Glutamatergic neuron (in vitro differentiated cells): ENCODE measurements around the gene SLC12A4. TPM values are rescaled to one million over a fixed set of nuclear protein-coding genes. Genes with fewer than 3 reads are reported as not detected.

ENCODE experiments used
- DNase-seq: peaks from one replicate; pipeline ENCODE4 v3.0.0; 2022
- H3K27ac Mint-ChIP-seq: one replicate; pipeline ENCODE4 v1.8.0; 2020; ENCODE audit warnings: mild to moderate bottlenecking, mixed read lengths, inconsistent platforms; ENCODE audit not compliant: unreplicated experiment
- H3K27me3 Mint-ChIP-seq: one replicate; pipeline ENCODE4 v1.8.0; 2020; ENCODE audit warnings: mild to moderate bottlenecking, moderate library complexity, mixed read lengths, inconsistent platforms; ENCODE audit not compliant: unreplicated experiment
- H3K36me3 Mint-ChIP-seq: one replicate; pipeline ENCODE4 v1.8.0; 2020; ENCODE audit warnings: mild to moderate bottlenecking, mixed read lengths, inconsistent platforms; ENCODE audit not compliant: unreplicated experiment
- H3K4me1 Mint-ChIP-seq: one replicate; pipeline ENCODE4 v1.8.0; 2020; ENCODE audit warnings: mild to moderate bottlenecking, low read depth, mixed read lengths, inconsistent platforms; ENCODE audit not compliant: unreplicated experiment
- H3K4me3 Mint-ChIP-seq: one replicate; pipeline ENCODE4 v1.8.0; 2020; ENCODE audit warnings: mild to moderate bottlenecking, mixed read lengths, inconsistent platforms; ENCODE audit not compliant: unreplicated experiment
- H3K9me3 Mint-ChIP-seq: one replicate; pipeline ENCODE4 v1.8.0; 2020; ENCODE audit warnings: mild to moderate bottlenecking, moderate library complexity, mixed read lengths, inconsistent platforms; ENCODE audit not compliant: unreplicated experiment
- total RNA-seq: library from RNA; stranded (reverse); fragmentation: NEBNext Ultra II Directional; extraction: Animal tissue kit (Norgen Biotek cat#: 25700); gene quantifications from one replicate; pipeline ENCODE4 v1.2.1, GENCODE V29; 2021; ENCODE audit not compliant: unreplicated experiment
- TF ChIP-seq, protein P1 (sequence below): fragments of 200-600 bp; sonication (generic); IDR thresholded peaks from one replicate; pipeline ENCODE4 v1.5.0; 2021; ENCODE audit not compliant: partially characterized antibody, unreplicated experiment

The SLC12A4 gene
- total RNA-seq, 1 donor from 2014 or later, result 19.9 TPM

DNA sequence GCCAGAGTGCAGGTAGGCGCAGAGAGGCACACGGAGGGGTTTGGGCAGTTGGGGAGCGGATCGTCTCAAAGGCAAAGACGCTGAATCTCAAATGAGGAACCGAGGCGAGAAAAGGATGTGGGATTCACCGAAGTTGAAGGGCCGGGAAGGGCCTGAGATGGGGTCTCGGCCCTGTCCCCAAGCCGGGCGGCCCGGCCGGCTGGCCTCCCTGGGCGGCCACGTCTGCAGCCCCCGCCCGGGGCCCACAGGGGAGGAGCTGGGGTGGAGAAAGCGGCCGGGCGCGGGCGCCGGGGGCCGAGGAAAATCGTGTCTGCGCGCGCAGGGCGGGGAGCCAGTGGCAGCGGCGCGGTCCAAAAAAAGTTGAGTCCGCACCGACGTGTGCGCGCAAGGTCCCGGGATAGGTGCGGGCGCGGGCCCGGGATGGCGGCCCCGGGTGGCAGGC is 458 bp downstream of the SLC12A4 start:
- H3K27me3 Mint-ChIP-seq, result peaks cover 14% of the 10 kb centered on the region
- TF ChIP-seq, protein P1, sequence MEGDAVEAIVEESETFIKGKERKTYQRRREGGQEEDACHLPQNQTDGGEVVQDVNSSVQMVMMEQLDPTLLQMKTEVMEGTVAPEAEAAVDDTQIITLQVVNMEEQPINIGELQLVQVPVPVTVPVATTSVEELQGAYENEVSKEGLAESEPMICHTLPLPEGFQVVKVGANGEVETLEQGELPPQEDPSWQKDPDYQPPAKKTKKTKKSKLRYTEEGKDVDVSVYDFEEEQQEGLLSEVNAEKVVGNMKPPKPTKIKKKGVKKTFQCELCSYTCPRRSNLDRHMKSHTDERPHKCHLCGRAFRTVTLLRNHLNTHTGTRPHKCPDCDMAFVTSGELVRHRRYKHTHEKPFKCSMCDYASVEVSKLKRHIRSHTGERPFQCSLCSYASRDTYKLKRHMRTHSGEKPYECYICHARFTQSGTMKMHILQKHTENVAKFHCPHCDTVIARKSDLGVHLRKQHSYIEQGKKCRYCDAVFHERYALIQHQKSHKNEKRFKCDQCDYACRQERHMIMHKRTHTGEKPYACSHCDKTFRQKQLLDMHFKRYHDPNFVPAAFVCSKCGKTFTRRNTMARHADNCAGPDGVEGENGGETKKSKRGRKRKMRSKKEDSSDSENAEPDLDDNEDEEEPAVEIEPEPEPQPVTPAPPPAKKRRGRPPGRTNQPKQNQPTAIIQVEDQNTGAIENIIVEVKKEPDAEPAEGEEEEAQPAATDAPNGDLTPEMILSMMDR, result no peak
- peaks cover 3% of the 10 kb centered on the region for H3K9me3 Mint-ChIP-seq
- no peak for DNase-seq
- peak overlapping the region; percentile 34 for H3K27ac Mint-ChIP-seq
- H3K36me3 Mint-ChIP-seq, result no peaks in the 10 kb centered on the region
- peak overlapping the region; percentile 94 for H3K4me3 Mint-ChIP-seq
- peaks cover 4% of the 10 kb centered on the region for H3K4me1 Mint-ChIP-seq

DNA sequence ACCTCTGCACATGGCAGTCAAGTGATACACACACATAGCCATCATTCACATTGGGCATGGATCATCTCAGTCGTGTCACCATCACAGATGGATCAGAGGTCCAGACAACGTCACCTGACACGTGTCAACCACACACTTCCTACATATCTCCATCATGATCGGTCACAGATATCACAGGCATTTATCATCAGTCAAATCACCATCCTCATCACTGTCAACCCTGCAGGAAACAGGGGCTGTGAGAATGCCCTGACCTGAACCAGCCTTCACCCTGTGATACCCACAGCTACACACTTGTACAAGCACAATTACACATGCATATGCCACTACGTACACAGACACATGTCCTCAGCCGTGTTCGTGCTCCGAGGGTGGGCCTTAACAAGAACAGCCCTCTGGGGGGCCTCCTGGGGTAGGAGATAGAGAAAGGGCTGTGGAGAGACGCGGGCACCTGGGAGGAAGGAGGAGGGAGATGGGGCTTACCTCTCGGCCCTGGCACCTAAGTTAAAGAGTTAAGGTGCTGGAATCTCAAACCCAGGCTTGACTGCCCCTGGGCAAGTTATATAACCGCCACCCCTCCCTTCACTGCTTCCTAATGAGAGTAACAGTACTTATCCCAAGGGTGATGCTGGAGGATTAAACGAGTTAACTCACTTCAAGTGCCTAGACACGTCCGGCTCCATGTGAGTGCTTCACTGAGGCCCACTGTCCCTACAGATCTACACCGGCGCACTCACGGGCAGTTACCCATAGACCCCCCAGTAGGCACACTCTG is 1.1 kb downstream of the SLC12A4 start:
- H3K27me3 Mint-ChIP-seq, result peaks cover 14% of the 10 kb centered on the region
- TF ChIP-seq, protein P1, result no peak
- peaks cover 4% of the 10 kb centered on the region for H3K4me1 Mint-ChIP-seq
- H3K9me3 Mint-ChIP-seq, result peaks cover 3% of the 10 kb centered on the region
- peak overlapping the region; percentile 34 for H3K27ac Mint-ChIP-seq
- DNase-seq, result no peak
- H3K4me3 Mint-ChIP-seq, result peak overlapping the region; percentile 94
- no peaks in the 10 kb centered on the region for H3K36me3 Mint-ChIP-seq

DNA sequence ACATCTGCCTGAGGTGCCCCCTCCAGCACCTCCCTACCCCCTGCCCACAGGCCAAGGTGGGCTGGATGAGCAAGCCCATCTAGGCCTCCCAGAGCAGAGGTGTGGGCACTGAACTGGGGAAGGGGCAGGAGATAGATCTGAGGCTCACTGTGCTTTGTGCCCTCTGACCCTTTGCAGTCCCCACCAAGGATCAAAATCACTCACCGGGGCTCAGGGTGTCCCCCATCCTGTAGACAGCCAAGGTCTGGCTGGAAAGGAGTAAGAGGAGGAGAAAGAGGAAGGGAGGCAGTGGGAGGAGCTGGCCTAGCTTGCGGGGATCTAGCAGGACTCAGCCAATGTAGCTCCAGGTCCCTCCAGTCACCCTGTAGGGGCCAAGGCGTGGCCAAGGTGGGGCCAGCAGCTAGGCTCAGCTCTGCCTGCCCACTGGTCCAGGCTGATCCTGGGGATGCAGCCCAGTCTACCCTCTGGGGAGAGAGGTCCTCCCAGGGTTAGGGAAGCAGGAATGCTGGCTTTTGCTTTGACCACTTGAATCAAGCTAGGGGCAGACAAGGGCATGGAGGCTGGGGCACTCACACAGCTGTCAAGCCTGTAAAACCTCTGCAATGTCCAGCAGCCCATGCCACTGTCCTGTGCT is 1.8 kb downstream of the SLC12A4 start:
- Mint-ChIP-seq H3K9me3 (peaks cover 3% of the 10 kb centered on the region), H3K27me3 (peaks cover 14% of the 10 kb centered on the region), H3K36me3 (no peaks in the 10 kb centered on the region), H3K4me3 (peak overlapping the region; percentile 48), H3K27ac (no peak overlapping the region), H3K4me1 (peaks cover 4% of the 10 kb centered on the region)
- DNase-seq, result no peak
- TF ChIP-seq, protein P1, result no peak

DNA sequence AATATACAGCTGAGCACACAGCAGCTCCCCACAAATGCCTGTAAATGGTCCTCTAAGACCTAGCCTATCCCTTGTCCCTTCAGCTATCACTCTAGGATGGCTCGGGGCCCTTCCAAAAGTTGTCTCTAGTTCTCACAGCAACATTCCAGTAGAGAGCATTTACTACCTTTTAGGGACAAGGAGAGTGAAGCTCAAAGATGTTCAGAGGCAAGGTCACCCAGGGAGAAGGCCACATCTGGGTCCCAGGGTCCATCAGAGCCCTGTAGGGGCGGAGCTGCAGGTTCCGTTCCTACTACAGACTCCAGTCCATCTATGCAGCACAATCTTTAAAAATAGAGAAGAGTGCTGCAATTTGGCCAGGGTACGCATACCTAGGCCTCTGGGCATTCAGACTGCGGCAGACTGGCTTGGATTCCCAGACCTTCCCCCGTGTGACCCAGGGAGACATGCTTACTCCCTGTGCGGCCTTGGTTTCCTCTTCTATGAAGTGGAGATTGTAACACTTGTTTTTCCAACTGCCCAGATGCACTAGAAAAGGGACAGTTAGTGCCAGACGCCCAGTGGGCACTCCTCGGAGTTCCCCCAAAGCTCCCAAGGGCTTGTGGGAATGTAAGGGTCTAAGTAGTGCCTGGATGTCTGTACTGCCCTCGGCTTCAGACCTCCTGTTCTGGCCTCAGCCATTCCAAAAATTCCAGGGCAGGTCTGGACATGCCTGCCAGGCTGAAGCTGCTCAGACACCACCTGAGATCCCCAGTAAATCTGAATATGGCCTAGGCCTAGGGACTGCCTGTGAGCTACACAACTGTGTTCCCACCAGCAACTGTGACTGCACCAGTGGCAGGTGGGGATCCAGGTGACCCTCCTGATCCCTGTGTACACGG is 2.5 kb downstream of the SLC12A4 start:
- peaks cover 14% of the 10 kb centered on the region for H3K27me3 Mint-ChIP-seq
- no peak overlapping the region for H3K4me3 Mint-ChIP-seq
- H3K27ac Mint-ChIP-seq, result no peak overlapping the region
- TF ChIP-seq, protein P1, result no peak
- no peak for DNase-seq
- H3K9me3 Mint-ChIP-seq, result peaks cover 3% of the 10 kb centered on the region
- H3K4me1 Mint-ChIP-seq, result peaks cover 4% of the 10 kb centered on the region
- H3K36me3 Mint-ChIP-seq, result no peaks in the 10 kb centered on the region
